Right hindlimb (tissue), 1 donor: ENCODE data around the gene GALNT11.

ENCODE experiments used
- DNase-seq: peaks from one replicate; pipeline ENCODE4 v3.0.0-alpha.2; 2018

Gene GALNT11

GRCh38 chr7:152120776-152121175 is 95.3 kb downstream of the GALNT11 start:
- no peak for DNase-seq

- DNase-seq, result no peak
These were observed 96.0 kb downstream of the GALNT11 start for GRCh38 chr7:152121432-152121831.

- no peak for DNase-seq
These were observed 97.1 kb downstream of the GALNT11 start for GRCh38 chr7:152122540-152122939.

- DNase-seq, result no peak
These were observed 101.3 kb downstream of the GALNT11 start for GRCh38 chr7:152126741-152127140.

DNA sequence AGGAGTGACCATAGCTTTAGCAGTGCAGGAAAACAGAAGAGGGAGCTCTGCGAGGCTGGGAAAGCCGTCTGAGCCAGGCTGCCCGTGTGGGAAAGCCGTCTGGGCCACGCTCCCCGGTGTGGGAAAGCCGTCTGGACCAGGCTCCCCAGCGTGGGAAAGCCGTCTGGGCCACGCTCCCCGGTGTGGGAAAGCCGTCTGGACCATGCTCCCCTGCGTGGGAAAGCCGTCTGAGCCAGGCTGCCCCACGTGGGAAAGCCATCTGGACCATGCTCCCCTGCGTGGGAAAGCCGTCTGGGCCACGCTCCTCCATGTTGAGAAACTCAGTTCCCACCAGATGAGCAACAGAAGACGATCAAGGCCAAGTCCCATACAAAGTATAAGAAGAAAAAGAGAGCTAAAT is 101.8 kb downstream of the GALNT11 start:
- DNase-seq, result no peak

DNA sequence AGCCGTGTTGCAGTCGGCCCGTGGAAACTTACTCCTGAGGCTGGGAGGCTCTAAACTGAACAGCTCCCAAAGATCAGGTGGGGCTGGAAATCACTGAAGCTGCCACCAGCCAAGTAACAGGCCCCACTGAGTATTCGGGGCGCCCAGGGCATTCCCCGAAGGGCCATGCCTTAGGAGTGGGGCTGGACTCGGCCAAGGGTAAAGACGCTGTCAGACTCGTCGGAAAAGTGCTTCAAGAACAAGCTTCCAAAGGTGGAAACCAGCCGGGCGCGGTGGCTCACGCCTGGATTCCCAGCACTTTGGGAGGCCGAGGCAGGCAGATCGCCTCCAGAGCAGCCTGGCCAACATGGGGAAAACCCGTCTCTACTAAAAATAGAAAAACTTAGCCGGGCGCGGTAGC is 102.8 kb downstream of the GALNT11 start:
- DNase-seq, result no peak

- no peak for DNase-seq
These were observed 103.4 kb downstream of the GALNT11 start for GRCh38 chr7:152128741-152129461.

- DNase-seq, result no peak
These were observed 104.2 kb downstream of the GALNT11 start for GRCh38 chr7:152129682-152130081.

DNA sequence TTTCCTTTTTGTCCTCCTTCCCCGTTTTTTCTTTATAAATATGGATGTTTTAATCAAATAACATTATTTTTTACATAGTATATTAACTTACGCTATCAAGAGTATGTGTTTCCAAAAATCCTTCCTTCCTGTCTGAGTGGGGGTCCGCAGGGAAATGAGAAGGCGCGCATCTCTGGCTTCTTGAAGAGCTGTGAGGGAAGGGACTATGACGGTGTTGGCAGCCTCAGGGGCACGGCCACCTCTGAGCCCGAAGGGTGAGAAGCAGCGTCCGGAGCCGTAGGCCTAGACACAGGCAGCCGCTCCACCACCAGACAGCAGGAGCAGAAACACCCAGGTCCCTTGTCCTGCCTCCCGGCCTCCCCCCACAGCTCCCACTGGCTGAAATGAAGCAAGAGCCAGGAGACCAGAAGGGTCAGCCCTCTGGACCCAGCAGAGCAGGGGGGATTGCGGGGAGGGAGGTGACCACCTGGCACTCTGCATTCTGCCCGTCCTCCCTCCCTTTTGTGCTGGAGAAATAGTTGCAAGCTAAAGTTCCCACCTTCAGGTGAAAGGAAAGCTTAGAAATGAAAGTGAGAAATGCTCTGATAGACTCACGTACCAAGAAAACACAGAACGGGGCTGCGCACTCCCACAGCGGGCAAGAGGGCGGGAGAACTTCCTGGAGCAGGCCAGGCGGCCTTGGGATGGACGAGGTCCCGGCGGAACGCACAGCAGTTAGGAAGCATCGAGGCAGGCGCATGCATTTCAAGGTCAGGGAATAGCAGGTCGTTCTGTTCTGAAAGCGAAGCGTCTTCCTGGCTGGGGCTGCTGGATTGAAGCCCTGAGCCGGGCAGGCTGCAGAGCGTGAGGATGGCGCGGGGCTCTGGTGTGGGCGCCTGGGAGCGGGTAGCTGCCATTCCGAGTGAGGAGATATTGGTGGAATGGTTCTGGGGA is 105.5 kb downstream of the GALNT11 start:
- no peak for DNase-seq

DNA sequence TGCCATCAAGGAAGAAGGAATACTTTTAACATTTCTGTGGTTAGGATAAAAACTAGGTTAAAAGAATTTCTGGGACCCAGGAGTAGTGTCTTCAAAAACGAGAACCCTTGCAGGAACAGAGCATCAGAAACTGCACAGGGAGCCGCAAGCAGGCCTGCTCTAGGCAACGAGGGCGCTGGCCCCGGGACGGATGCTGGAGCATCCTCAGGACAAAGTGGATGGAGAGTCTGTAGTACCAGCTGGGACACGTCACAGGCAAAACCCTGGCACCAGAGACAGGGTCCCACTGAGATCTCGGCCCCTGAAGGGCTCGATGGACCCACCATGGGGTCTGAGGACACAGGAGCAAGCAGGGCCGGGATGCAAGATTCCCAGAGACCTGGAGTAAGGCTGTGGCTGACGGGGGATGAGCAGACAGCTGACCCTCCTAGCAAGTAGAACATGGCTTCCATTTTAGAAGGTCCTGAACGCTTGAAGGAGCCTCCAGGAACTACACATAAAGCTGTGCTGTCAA is 106.6 kb downstream of the GALNT11 start:
- no peak for DNase-seq

- no peak for DNase-seq
These were observed 107.3 kb downstream of the GALNT11 start for GRCh38 chr7:152132812-152133211.

GRCh38 chr7:152133804-152134203 is 108.3 kb downstream of the GALNT11 start:
- no peak for DNase-seq

DNA sequence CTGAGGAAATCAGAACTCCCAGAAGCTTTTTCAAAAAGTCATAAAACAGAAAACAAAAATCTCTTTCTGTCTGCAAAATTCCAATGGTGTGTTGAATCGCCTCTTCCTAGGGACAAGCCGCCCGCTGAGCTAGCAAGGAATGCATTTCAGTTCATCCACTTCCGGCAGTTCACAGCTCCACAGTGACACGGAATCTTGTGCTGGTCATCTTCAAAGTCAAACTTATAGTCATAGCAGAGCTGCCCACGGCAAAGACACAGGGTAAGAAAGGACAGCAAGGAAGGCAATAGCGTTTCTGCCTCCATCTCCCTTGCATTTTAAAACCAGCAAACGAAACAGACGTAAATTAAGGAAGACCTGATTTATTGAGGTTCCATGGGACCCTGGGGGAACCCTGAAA is 111.2 kb downstream of the GALNT11 start:
- peak; percentile 41 for DNase-seq

- DNase-seq, result no peak
These were observed 112.1 kb downstream of the GALNT11 start for GRCh38 chr7:152137476-152138025.

- DNase-seq, result no peak
These were observed 114.6 kb downstream of the GALNT11 start for GRCh38 chr7:152140067-152140466.

DNA sequence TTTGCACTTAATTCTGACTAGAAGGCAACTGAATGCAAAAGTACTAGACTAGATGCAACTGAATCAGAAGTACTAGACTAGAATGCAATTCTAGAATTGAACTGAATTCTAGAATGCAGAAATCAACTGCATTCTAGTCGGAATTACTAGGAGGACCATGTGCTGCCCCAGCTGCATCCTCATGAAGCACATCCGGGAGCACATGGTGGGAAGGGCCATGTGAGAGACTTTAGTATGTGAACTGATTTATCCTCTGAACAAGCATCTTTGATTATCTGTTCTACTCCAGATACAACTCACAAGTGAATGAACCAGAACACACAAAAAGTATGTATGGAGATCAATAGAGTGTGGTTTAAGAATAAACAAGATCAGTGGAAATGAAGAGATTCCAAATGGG is 115.1 kb downstream of the GALNT11 start:
- no peak for DNase-seq

DNA sequence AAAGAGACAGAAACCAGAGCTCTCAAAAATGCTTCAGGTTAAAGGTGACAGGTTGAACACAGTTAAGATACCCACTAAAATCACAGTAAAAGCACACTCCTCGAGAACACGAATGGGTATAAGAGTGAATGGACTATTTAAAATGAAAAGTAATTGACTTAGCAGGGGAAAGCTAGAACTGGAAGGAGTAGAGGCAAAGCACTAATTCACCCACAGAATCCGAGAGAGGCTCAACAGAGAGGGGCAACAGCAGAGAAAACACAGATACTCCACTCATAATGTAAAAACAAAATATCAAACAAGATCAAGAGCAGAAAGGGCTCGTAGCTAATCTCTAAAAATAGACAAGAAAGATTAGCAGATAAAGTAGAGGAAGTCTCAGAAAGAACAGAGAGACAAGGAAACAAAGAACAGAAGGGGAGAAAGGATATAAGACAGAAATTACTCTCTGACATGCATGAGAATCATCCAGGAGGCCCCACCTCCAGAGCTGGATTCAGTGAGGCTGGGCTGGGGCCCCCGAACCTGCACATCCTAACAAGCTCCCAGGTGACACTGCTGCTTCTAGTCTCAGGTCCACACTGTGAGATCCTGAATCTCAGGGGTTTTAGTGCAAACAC is 117.6 kb downstream of the GALNT11 start:
- DNase-seq, result no peak

- no peak for DNase-seq
These were observed 119.2 kb downstream of the GALNT11 start for GRCh38 chr7:152144557-152145245.

DNA sequence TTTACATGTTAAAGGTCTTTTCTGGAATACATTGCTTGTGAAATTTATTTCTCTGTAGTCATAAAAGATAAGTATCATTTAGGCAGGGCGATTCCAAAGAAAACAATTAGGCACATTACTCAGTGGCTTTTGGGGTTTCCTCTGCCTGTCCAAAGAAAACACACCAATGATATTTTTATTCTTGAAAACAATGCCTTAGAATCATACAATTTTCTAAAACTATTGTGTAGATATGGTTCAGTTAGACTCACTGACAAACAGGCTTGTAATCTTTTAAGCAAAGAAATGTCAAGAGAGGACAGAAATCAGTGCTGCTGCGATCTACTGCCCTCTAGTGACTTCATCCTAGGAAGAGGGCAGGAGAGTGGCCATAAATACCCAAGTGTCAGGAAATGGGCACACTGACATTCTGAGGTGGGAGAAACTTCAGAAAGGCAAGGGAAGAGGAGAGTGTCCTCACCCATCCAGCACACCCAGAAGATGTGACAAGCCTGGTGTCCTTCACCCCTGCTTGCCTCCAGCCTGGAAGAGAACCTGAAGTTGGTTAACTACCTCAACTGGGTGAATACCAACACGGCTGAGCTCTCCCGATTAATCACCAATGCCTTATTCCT is 120.5 kb downstream of the GALNT11 start:
- no peak for DNase-seq

DNA sequence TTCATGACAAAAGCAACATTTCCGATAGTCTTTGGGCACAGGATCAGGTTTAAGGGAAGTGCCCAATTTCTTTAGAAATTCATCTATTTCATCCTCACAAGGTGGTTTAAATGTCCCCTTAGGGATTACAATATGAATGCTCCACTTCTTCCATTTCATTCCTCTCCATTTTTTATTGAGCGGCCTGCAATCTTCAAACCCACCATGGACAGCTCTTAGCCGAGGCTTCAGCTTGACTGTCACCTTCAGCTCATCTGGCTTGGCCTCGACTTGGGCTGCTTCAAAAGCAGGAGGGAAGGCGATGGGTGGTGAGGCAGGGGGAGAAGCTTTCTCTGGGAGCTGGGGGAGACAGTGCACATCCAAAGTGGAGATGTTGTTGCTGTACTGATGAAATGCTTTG is 123.2 kb downstream of the GALNT11 start:
- no peak for DNase-seq

DNA sequence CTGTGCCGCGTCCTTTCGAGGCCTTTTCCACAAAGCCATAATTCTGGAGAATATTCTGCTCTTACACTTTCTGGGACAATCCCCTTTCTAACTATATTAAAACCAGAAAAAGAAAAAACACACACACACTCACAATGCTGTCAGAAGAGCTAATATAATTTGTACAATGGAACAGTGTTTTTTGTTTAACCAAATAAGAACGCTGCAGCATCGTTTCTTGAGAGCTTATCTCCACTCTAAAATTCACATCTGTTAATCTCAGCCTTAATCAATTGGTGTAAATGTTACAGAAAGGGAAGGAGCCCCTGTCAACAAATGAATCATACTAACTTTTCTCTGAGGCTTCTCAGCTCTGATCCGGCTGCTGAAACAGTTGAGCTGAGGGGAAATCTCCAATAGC is 123.9 kb downstream of the GALNT11 start:
- no peak for DNase-seq

GRCh38 chr7:152152267-152152666 is 126.8 kb downstream of the GALNT11 start:
- DNase-seq, result no peak
